HUES6 (cell line): ENCODE results near the gene ZBTB4.
A peak's percentile ranks its signal among the peaks of the same experiment; 100 is the strongest.

Experiments used
- H3K27ac ChIP-seq: 2 replicates; pipeline ENCODE4 v1.7.0; 2013; ENCODE audit warnings: low read depth, mild to moderate bottlenecking, low read length, inconsistent platforms
- H3K27me3 ChIP-seq: 2 replicates; pipeline ENCODE4 v1.6.1; 2013; ENCODE audit warnings: low read length; ENCODE audit not compliant: control insufficient read depth, insufficient read depth
- H3K36me3 ChIP-seq: 2 replicates; pipeline ENCODE4 v1.6.1; 2013; ENCODE audit warnings: low read length; ENCODE audit not compliant: control insufficient read depth, insufficient read depth
- H3K4me1 ChIP-seq: 2 replicates; pipeline ENCODE4 v1.6.1; 2013; ENCODE audit warnings: low read length; ENCODE audit not compliant: control insufficient read depth, insufficient read depth
- H3K4me3 ChIP-seq: 2 replicates; pipeline ENCODE4 v1.5.1; 2013; ENCODE audit warnings: low read depth, low read length
- H3K9ac ChIP-seq: one replicate; pipeline ENCODE4 v1.6.1; 2013; ENCODE audit warnings: mild to moderate bottlenecking, low read length
- H3K9me3 ChIP-seq: 2 replicates; pipeline ENCODE4 v1.6.1; 2013; ENCODE audit warnings: low read depth, low read length; ENCODE audit not compliant: control insufficient read depth, insufficient read depth

The ZBTB4 gene

GRCh38 chr17:7508846-7509245, 29.4 kb upstream of the ZBTB4 start:
- Histone ChIP-seq H3K9ac (no peak overlapping the region), H3K4me3 (no peak overlapping the region), H3K27ac (no peak overlapping the region), H3K27me3 (no peaks in the 10 kb centered on the region), H3K9me3 (no peaks in the 10 kb centered on the region), H3K4me1 (no peaks in the 10 kb centered on the region), H3K36me3 (peaks cover 95% of the 10 kb centered on the region)

DNA sequence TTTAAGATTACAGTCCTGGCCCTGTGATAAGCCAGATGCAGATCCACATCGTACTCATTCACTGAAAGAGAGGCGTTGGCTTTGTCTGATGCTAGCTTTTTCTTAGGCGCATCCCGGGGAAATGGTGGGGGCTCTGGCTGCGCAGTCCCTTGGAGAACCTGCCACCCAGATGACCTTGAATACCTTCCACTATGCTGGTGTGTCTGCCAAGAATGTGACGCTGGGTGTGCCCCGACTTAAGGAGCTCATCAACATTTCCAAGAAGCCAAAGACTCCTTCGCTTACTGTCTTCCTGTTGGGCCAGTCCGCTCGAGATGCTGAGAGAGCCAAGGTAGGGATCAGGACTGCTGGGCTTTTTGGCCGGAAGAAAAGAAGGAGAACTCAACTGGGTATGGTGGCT, 28.7 kb upstream of the ZBTB4 start:
- H3K9ac ChIP-seq, result no peak overlapping the region
- no peak overlapping the region for H3K27ac ChIP-seq
- H3K4me3 ChIP-seq, result no peak overlapping the region
- no peaks in the 10 kb centered on the region for H3K9me3 ChIP-seq
- no peaks in the 10 kb centered on the region for H3K4me1 ChIP-seq
- H3K27me3 ChIP-seq, result no peaks in the 10 kb centered on the region
- peaks cover 95% of the 10 kb centered on the region for H3K36me3 ChIP-seq

- H3K9ac ChIP-seq, result no peak overlapping the region
- no peaks in the 10 kb centered on the region for H3K4me1 ChIP-seq
- no peak overlapping the region for H3K4me3 ChIP-seq
- peaks cover 93% of the 10 kb centered on the region for H3K36me3 ChIP-seq
- no peaks in the 10 kb centered on the region for H3K9me3 ChIP-seq
- H3K27me3 ChIP-seq, result no peaks in the 10 kb centered on the region
- no peak overlapping the region for H3K27ac ChIP-seq
These were observed 24.1 kb upstream of the ZBTB4 start for GRCh38 chr17:7503521-7503920.

DNA sequence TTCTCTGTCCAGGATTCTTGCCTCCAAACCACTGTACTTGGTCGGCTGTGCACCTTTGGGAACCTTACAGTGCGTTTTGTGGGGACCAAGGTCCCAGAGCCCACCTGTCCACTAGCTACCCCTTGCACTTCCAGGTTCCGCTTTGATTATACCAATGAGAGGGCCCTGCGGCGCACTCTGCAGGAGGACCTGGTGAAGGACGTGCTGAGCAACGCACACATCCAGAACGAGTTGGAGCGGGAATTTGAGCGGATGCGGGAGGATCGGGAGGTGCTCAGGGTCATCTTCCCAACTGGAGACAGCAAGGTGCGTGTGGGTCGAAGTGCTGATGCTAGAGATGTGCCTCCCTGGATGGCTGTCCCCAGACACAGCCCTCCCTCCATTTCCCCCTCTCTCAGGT, 23.6 kb upstream of the ZBTB4 start:
- peaks cover 93% of the 10 kb centered on the region for H3K36me3 ChIP-seq
- H3K4me1 ChIP-seq, result no peaks in the 10 kb centered on the region
- H3K27ac ChIP-seq, result no peak overlapping the region
- H3K9me3 ChIP-seq, result no peaks in the 10 kb centered on the region
- no peak overlapping the region for H3K4me3 ChIP-seq
- no peak overlapping the region for H3K9ac ChIP-seq
- H3K27me3 ChIP-seq, result no peaks in the 10 kb centered on the region

DNA sequence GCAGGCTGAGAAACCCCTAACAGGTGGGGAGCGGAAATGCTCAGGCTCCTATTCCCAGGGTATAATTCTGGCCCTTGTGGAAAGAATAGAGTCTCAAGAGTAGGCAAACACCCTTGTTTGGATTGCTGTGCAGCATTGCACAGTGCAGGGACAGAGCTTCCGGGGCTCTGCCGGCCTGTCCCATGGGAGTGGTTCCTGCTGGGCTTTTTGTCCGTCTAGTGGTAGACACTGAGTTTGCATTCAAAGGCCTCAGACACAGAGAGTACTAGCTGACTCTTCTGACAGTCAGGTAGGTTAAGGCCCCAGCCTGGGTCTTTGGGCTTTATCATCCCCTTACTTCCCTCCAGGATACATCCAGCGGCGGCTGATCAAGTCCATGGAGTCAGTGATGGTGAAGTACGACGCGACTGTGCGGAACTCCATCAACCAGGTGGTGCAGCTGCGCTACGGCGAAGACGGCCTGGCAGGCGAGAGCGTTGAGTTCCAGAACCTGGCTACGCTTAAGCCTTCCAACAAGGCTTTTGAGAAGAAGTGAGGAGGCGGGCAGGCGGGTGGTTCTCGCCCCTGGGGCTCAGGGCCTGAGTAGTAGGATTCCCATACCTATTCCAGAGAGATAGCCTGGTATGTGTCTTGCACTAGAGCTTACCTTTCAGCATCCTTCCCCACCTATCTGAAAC, 22.9 kb upstream of the ZBTB4 start:
- Histone ChIP-seq H3K4me1 (no peaks in the 10 kb centered on the region), H3K9me3 (no peaks in the 10 kb centered on the region), H3K4me3 (no peak overlapping the region), H3K36me3 (peaks cover 94% of the 10 kb centered on the region), H3K27ac (no peak overlapping the region), H3K9ac (no peak overlapping the region), H3K27me3 (no peaks in the 10 kb centered on the region)

DNA sequence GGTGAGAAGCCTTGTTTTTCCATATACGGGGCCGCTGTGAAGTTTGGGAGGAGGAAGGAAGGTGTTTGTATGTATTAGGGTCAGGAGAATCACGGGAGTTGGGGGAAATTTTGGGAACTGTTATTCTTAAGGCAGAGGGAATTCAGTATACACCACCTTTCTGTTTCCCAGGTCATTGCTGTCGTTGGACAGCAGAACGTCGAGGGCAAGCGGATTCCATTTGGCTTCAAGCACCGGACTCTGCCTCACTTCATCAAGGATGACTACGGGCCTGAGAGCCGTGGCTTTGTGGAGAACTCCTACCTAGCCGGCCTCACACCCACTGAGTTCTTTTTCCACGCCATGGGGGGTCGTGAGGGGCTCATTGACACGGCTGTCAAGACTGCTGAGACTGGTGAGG, 22.3 kb upstream of the ZBTB4 start:
- H3K9me3 ChIP-seq, result no peaks in the 10 kb centered on the region
- H3K9ac ChIP-seq, result no peak overlapping the region
- H3K36me3 ChIP-seq, result peaks cover 94% of the 10 kb centered on the region
- no peak overlapping the region for H3K4me3 ChIP-seq
- no peaks in the 10 kb centered on the region for H3K27me3 ChIP-seq
- H3K27ac ChIP-seq, result no peak overlapping the region
- H3K4me1 ChIP-seq, result no peaks in the 10 kb centered on the region

DNA sequence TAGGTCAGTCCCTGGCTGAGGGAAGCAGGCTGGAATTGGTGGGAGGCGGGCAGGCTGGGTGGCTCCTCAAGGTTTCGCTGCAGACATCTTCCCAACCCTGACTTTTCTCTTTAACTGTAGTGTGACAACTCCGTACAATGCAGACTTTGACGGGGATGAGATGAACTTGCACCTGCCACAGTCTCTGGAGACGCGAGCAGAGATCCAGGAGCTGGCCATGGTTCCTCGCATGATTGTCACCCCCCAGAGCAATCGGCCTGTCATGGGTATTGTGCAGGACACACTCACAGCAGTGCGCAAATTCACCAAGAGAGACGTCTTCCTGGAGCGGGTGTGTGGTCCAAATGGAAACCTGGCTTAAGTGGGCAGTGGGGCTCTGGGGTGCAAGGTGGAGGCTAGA, 19.7 kb upstream of the ZBTB4 start:
- Histone ChIP-seq H3K9ac (no peak overlapping the region), H3K27me3 (no peaks in the 10 kb centered on the region), H3K4me1 (no peaks in the 10 kb centered on the region), H3K9me3 (no peaks in the 10 kb centered on the region), H3K27ac (no peak overlapping the region), H3K36me3 (peaks cover 87% of the 10 kb centered on the region), H3K4me3 (no peak overlapping the region)

- Histone ChIP-seq H3K9ac (no peak overlapping the region), H3K36me3 (peaks cover 86% of the 10 kb centered on the region), H3K4me1 (no peaks in the 10 kb centered on the region), H3K27ac (no peak overlapping the region), H3K9me3 (no peaks in the 10 kb centered on the region), H3K27me3 (no peaks in the 10 kb centered on the region), H3K4me3 (no peak overlapping the region)
These were observed 18.2 kb upstream of the ZBTB4 start for GRCh38 chr17:7497636-7498035.

- H3K4me3 ChIP-seq, result no peak overlapping the region
- no peaks in the 10 kb centered on the region for H3K4me1 ChIP-seq
- no peaks in the 10 kb centered on the region for H3K27me3 ChIP-seq
- H3K9ac ChIP-seq, result no peak overlapping the region
- no peak overlapping the region for H3K27ac ChIP-seq
- H3K36me3 ChIP-seq, result peaks cover 83% of the 10 kb centered on the region
- no peaks in the 10 kb centered on the region for H3K9me3 ChIP-seq
These were observed 17.8 kb upstream of the ZBTB4 start for GRCh38 chr17:7497228-7497627.

DNA sequence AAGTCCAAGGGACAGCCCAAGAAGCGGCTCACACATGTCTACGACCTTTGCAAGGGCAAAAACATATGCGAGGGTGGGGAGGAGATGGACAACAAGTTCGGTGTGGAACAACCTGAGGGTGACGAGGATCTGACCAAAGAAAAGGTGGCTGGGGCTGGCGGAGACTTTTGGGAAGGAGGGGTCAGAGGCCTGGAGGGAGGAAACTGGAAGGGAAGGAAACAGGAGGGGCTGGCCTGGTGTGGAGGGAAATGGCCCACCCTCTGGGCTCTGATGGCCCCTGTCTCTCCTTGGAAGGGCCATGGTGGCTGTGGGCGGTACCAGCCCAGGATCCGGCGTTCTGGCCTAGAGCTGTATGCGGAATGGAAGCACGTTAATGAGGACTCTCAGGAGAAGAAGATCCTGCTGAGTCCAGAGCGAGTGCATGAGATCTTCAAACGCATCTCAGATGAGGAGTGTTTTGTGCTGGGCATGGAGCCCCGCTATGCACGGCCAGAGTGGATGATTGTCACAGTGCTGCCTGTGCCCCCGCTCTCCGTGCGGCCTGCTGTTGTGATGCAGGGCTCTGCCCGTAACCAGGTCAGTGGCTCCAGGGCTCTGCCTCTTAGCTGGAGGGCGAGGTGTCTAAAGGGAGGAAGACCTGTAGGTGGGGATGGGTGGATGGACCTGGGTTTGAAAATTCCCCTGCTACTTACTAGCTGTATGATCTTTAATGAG, 17.2 kb upstream of the ZBTB4 start:
- Histone ChIP-seq H3K9me3 (no peaks in the 10 kb centered on the region), H3K9ac (no peak overlapping the region), H3K4me3 (no peak overlapping the region), H3K36me3 (peaks cover 79% of the 10 kb centered on the region), H3K27me3 (no peaks in the 10 kb centered on the region), H3K4me1 (no peaks in the 10 kb centered on the region), H3K27ac (0 out of 2 replicates have a peak overlapping the region, but pooled peaks have one; percentile 13)

- no peak overlapping the region for H3K9ac ChIP-seq
- no peaks in the 10 kb centered on the region for H3K4me1 ChIP-seq
- no peak overlapping the region for H3K4me3 ChIP-seq
- H3K27ac ChIP-seq, result 0 out of 2 replicates have a peak overlapping the region, but pooled peaks have one; percentile 13
- peaks cover 79% of the 10 kb centered on the region for H3K36me3 ChIP-seq
- H3K9me3 ChIP-seq, result no peaks in the 10 kb centered on the region
- H3K27me3 ChIP-seq, result no peaks in the 10 kb centered on the region
These were observed 16.5 kb upstream of the ZBTB4 start for GRCh38 chr17:7495906-7496434.
